A673 (cell line): ENCODE data around the gene PFKP.

ENCODE experiments used
- CTCF ChIP-seq: fragments of 300-800, 200-600 bp; sonication (generic); conservative IDR thresholded peaks from 2 replicates; pipeline ENCODE4 v1.5.1; 2017; ENCODE audit warnings: low read depth, mild to moderate bottlenecking, antibody characterized with exemption, low read length, moderate library complexity, mixed read lengths
- EZH2 ChIP-seq: fragments of 200-600 bp; sonication (generic); IDR thresholded peaks from 2 replicates; pipeline ENCODE4 v1.6.1; 2017; ENCODE audit warnings: borderline replicate concordance, low read depth, mild to moderate bottlenecking, mixed read lengths, antibody characterized with exemption, low read length; ENCODE audit not compliant: poor library complexity, severe bottlenecking

- no peak for TF ChIP-seq CTCF
- TF ChIP-seq EZH2, result no peak
These were observed 84.7 kb downstream of the PFKP start for GRCh38 chr10:3151889-3152565.
